Brain pericyte (primary cell): ENCODE data around the gene IDH3B.

Source experiments
- DNase-seq: peaks from one replicate; pipeline ENCODE4 v3.0.0-alpha.2; 2012; ENCODE audit warnings: low read depth, low spot score

The IDH3B gene

GRCh38 chr20:2657241-2657640 lies 6.8 kb downstream of the IDH3B start:
- DNase-seq: no peak

- DNase-seq: no peak
These were observed 7.4 kb downstream of the IDH3B start for GRCh38 chr20:2656471-2657117.

- no peak for DNase-seq
These were observed 8.5 kb downstream of the IDH3B start for GRCh38 chr20:2655331-2656116.

GRCh38 chr20:2654831-2655230 lies 9.2 kb downstream of the IDH3B start:
- no peak for DNase-seq

- no peak for DNase-seq
These were observed 9.6 kb downstream of the IDH3B start for GRCh38 chr20:2654384-2654822.

GRCh38 chr20:2653556-2654383 lies 10.2 kb downstream of the IDH3B start:
- DNase-seq: no peak

- DNase-seq: no peak
These were observed 11.1 kb downstream of the IDH3B start for GRCh38 chr20:2652724-2653555.

- DNase-seq: peak; percentile 56
These were observed 12.0 kb downstream of the IDH3B start, which contains the start of gene NOP56 for GRCh38 chr20:2651772-2652723. NOP56 (plus strand) TSS chr20:2652632; CDS start chr20:2652661, 29 bp downstream.

GRCh38 chr20:2643708-2644107 lies 20.3 kb downstream of the IDH3B start:
- no peak for DNase-seq

- DNase-seq: no peak
These were observed 23.1 kb downstream of the IDH3B start for GRCh38 chr20:2640899-2641298.

GRCh38 chr20:2640260-2640659 lies 23.8 kb downstream of the IDH3B start:
- DNase-seq: no peak

GRCh38 chr20:2637246-2637645 lies 26.8 kb downstream of the IDH3B start:
- DNase-seq: no peak

- DNase-seq: no peak
These were observed 30.6 kb downstream of the IDH3B start for GRCh38 chr20:2633381-2633780.

GRCh38 chr20:2631228-2631627 lies 32.8 kb downstream of the IDH3B start:
- DNase-seq: no peak

- DNase-seq: no peak
These were observed 37.0 kb downstream of the IDH3B start for GRCh38 chr20:2626853-2627541.

- DNase-seq: no peak
These were observed 39.0 kb downstream of the IDH3B start for GRCh38 chr20:2625062-2625461.

- no peak for DNase-seq
These were observed 39.8 kb downstream of the IDH3B start for GRCh38 chr20:2624190-2624589.

- no peak for DNase-seq
These were observed 43.9 kb downstream of the IDH3B start for GRCh38 chr20:2619961-2620595.

GRCh38 chr20:2619337-2619736 lies 44.7 kb downstream of the IDH3B start:
- DNase-seq: no peak
